GM12874 (cell line): ENCODE measurements around the gene CDAN1.

ENCODE experiments used
- CTCF ChIP-seq: IDR thresholded peaks from 2 replicates; pipeline ENCODE4 v1.5.1; 2011; ENCODE audit warnings: low read depth, mild to moderate bottlenecking, control low read depth, low read length, moderate library complexity; ENCODE audit not compliant: insufficient read depth

The CDAN1 gene

GRCh38 chr15:42736793-42737528 lies at the start of gene CDAN1:
CDAN1 (minus strand) TSS chr15:42737128; CDS start chr15:42737102, 26 bp downstream.
- TF ChIP-seq CTCF = no peak

- TF ChIP-seq CTCF = no peak
These were observed 48.6 kb upstream of the CDAN1 start for GRCh38 chr15:42785569-42785968.

- no peak for TF ChIP-seq CTCF
These were observed 47.8 kb upstream of the CDAN1 start for GRCh38 chr15:42784705-42785104.

- TF ChIP-seq CTCF = no peak
These were observed 45.8 kb upstream of the CDAN1 start for GRCh38 chr15:42782716-42783115.

- TF ChIP-seq CTCF = no peak
These were observed 38.5 kb upstream of the CDAN1 start for GRCh38 chr15:42775416-42775815.

- no peak for TF ChIP-seq CTCF
These were observed 36.0 kb upstream of the CDAN1 start for GRCh38 chr15:42772901-42773300.

- no peak for TF ChIP-seq CTCF
These were observed 35.2 kb upstream of the CDAN1 start for GRCh38 chr15:42772144-42772543.
